HEK293 (cell line): ENCODE results near the gene TYROBP.

Source experiments
- CTCF ChIA-PET: fragments of 350-600 bp; formaldehyde crosslinking; extraction: SDS; loops from one replicate; lab custom pipeline; 2021; ENCODE audit warnings: antibody characterized with exemption; lab: Yijun Ruan, JAX
- POLR2A ChIA-PET: fragments of 300-600 bp; formaldehyde crosslinking; extraction: SDS; loops from one replicate; lab custom pipeline; 2020; ENCODE audit warnings: antibody characterized with exemption, inconsistent platforms; lab: Yijun Ruan, JAX
- H3K27ac ChIP-seq: fragments of 200-500 bp; sonication (Bioruptor generic); 2 replicates; pipeline ENCODE4 v1.5.1; 2014; ENCODE audit warnings: low read depth, low read length, control low read depth, inconsistent platforms; ENCODE audit errors: extremely low read depth
- H3K36me3 ChIP-seq, 2 experiments: fragments of 200-500 bp in 1 of 2; sonication (Bioruptor generic) in 1 of 2; 1 replicate in 1 of 2; 2 replicates in 1 of 2; pipeline ENCODE4 v1.5.1; 2014 to 2017; ENCODE audit warnings: inconsistent platforms in 2 of 2, low read length in 2 of 2; ENCODE audit not compliant: control insufficient read depth in 2 of 2, insufficient read depth in 1 of 2
- H3K4me1 ChIP-seq: fragments of 200-500 bp; sonication (Bioruptor generic); 2 replicates; pipeline ENCODE4 v1.5.1; 2014; ENCODE audit warnings: mild to moderate bottlenecking, low read length, inconsistent platforms; ENCODE audit not compliant: control insufficient read depth, insufficient read depth
- H3K4me3 ChIP-seq: 2 replicates; pipeline ENCODE4 v1.5.1; 2011; ENCODE audit warnings: low read depth, mild to moderate bottlenecking, control low read depth, low read length, moderate library complexity
- H3K9me3 ChIP-seq: fragments of 200-500 bp; sonication (Bioruptor generic); 2 replicates; pipeline ENCODE4 v1.5.1; 2014; ENCODE audit warnings: low read depth, low read length, inconsistent platforms; ENCODE audit not compliant: control insufficient read depth, insufficient read depth
- GLI2 ChIP-seq: fragments of 450-650 bp; formaldehyde crosslinking; IDR thresholded peaks from 2 replicates; pipeline ENCODE4; 2017; ENCODE audit warnings: missing biosample characterization, missing genetic modification characterization, low read depth, borderline replicate concordance
- HOXA7 ChIP-seq: sonication (generic); formaldehyde crosslinking; IDR thresholded peaks from 2 replicates; pipeline ENCODE4 v1.8.1; 2022; ENCODE audit warnings: missing genetic modification reagents, borderline replicate concordance
- ZBTB7A ChIP-seq: fragments of 450-650 bp; formaldehyde crosslinking; IDR thresholded peaks from 2 replicates; pipeline ENCODE4 v1.5.1; 2016; ENCODE audit warnings: low read depth, missing biosample characterization, missing genetic modification characterization
- ZNF10 ChIP-seq: fragments of 450-650 bp; formaldehyde crosslinking; IDR thresholded peaks from 2 replicates; pipeline ENCODE4 v1.5.1; 2017; ENCODE audit warnings: missing biosample characterization, missing genetic modification characterization
- ZNF114 ChIP-seq: fragments of 450-650 bp; formaldehyde crosslinking; IDR thresholded peaks from 2 replicates; pipeline ENCODE4 v1.5.0; 2017; ENCODE audit warnings: missing biosample characterization, missing genetic modification characterization
- ZNF214 ChIP-seq: fragments of 450-650 bp; formaldehyde crosslinking; IDR thresholded peaks from 2 replicates; pipeline ENCODE4 v1.5.1; 2017; ENCODE audit warnings: missing biosample characterization, mild to moderate bottlenecking, missing genetic modification characterization, borderline replicate concordance
- ZNF239 ChIP-seq: fragments of 450-650 bp; formaldehyde crosslinking; IDR thresholded peaks from 2 replicates; pipeline ENCODE4 v1.5.1; 2016; ENCODE audit warnings: missing biosample characterization, missing genetic modification characterization
- ZNF677 ChIP-seq: fragments of 450-650 bp; IDR thresholded peaks from 2 replicates; pipeline ENCODE4 v1.5.0; 2018; ENCODE audit warnings: missing biosample characterization, mild to moderate bottlenecking, missing genetic modification characterization, moderate library complexity
- TF ChIP-seq, protein P1 (sequence below): fragments of 450-650 bp; formaldehyde crosslinking; IDR thresholded peaks from 2 replicates; pipeline ENCODE4 v1.5.1; 2017; ENCODE audit warnings: missing biosample characterization, missing genetic modification characterization
- TF ChIP-seq, protein P2 (sequence below): fragments of 450-650 bp; formaldehyde crosslinking; IDR thresholded peaks from 2 replicates; pipeline ENCODE4 v1.5.1; 2016; ENCODE audit warnings: missing biosample characterization, missing genetic modification characterization, low read depth
- TF ChIP-seq, protein P3 (sequence below): fragments of 450-650 bp; formaldehyde crosslinking; IDR thresholded peaks from 2 replicates; pipeline ENCODE4 v1.5.1; 2016; ENCODE audit warnings: missing biosample characterization, missing genetic modification characterization, borderline replicate concordance
- TF ChIP-seq, protein P4 (sequence below): fragments of 450-650 bp; formaldehyde crosslinking; IDR thresholded peaks from 2 replicates; pipeline ENCODE4 v1.5.1; 2016; ENCODE audit warnings: missing biosample characterization, missing genetic modification characterization

TYROBP gene

DNA sequence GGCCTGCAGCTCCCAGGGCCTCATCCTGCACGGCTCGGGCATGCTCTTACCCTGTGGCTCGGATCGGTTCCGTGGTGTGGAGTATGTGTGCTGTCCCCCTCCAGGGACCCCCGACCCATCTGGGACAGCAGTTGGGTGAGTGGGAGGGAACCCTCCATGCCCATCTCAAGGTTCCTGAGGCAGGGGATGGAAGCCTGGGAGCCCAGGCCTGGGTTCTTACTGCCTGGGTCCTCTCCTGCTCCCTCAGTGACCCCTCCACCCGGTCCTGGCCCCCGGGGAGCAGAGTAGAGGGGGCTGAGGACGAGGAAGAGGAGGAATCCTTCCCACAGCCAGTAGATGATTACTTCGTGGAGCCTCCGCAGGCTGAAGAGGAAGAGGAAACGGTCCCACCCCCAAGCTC lies 36.5 kb downstream of the TYROBP start:
- POLR2A ChIA-PET = interaction anchor here (2.3 kb wide), 1 partner anchor 11 kb away, joined by 11 read pairs; no protein-coding TSS in a partner anchor
- Histone ChIP-seq H3K9me3 (no peaks in the 10 kb centered on the region), H3K36me3 (peaks cover 0 to 13% of the 10 kb centered on the region in 2 experiments; a peak in 2 of 3 replicates), H3K27ac (no peak overlapping the region), H3K4me3 (no peak overlapping the region), H3K4me1 (peaks cover 16% of the 10 kb centered on the region)
- CTCF ChIA-PET = no interaction called here
- TF ChIP-seq ZNF10 (tag by site-specific recombination) (no peak), ZNF239 (tag by site-specific recombination) (no peak), ZNF677 (no peak), GLI2 (tag by site-specific recombination) (no peak), ZNF114 (tag by site-specific recombination) (no peak), ZBTB7A (tag by site-specific recombination) (no peak)
- TF ChIP-seq, protein P1, sequence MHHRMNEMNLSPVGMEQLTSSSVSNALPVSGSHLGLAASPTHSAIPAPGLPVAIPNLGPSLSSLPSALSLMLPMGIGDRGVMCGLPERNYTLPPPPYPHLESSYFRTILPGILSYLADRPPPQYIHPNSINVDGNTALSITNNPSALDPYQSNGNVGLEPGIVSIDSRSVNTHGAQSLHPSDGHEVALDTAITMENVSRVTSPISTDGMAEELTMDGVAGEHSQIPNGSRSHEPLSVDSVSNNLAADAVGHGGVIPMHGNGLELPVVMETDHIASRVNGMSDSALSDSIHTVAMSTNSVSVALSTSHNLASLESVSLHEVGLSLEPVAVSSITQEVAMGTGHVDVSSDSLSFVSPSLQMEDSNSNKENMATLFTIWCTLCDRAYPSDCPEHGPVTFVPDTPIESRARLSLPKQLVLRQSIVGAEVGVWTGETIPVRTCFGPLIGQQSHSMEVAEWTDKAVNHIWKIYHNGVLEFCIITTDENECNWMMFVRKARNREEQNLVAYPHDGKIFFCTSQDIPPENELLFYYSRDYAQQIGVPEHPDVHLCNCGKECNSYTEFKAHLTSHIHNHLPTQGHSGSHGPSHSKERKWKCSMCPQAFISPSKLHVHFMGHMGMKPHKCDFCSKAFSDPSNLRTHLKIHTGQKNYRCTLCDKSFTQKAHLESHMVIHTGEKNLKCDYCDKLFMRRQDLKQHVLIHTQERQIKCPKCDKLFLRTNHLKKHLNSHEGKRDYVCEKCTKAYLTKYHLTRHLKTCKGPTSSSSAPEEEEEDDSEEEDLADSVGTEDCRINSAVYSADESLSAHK (tag by site-specific recombination) = no peak
- TF ChIP-seq, protein P2, sequence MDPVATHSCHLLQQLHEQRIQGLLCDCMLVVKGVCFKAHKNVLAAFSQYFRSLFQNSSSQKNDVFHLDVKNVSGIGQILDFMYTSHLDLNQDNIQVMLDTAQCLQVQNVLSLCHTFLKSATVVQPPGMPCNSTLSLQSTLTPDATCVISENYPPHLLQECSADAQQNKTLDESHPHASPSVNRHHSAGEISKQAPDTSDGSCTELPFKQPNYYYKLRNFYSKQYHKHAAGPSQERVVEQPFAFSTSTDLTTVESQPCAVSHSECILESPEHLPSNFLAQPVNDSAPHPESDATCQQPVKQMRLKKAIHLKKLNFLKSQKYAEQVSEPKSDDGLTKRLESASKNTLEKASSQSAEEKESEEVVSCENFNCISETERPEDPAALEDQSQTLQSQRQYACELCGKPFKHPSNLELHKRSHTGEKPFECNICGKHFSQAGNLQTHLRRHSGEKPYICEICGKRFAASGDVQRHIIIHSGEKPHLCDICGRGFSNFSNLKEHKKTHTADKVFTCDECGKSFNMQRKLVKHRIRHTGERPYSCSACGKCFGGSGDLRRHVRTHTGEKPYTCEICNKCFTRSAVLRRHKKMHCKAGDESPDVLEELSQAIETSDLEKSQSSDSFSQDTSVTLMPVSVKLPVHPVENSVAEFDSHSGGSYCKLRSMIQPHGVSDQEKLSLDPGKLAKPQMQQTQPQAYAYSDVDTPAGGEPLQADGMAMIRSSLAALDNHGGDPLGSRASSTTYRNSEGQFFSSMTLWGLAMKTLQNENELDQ (tag by site-specific recombination) = no peak
- TF ChIP-seq, protein P3, sequence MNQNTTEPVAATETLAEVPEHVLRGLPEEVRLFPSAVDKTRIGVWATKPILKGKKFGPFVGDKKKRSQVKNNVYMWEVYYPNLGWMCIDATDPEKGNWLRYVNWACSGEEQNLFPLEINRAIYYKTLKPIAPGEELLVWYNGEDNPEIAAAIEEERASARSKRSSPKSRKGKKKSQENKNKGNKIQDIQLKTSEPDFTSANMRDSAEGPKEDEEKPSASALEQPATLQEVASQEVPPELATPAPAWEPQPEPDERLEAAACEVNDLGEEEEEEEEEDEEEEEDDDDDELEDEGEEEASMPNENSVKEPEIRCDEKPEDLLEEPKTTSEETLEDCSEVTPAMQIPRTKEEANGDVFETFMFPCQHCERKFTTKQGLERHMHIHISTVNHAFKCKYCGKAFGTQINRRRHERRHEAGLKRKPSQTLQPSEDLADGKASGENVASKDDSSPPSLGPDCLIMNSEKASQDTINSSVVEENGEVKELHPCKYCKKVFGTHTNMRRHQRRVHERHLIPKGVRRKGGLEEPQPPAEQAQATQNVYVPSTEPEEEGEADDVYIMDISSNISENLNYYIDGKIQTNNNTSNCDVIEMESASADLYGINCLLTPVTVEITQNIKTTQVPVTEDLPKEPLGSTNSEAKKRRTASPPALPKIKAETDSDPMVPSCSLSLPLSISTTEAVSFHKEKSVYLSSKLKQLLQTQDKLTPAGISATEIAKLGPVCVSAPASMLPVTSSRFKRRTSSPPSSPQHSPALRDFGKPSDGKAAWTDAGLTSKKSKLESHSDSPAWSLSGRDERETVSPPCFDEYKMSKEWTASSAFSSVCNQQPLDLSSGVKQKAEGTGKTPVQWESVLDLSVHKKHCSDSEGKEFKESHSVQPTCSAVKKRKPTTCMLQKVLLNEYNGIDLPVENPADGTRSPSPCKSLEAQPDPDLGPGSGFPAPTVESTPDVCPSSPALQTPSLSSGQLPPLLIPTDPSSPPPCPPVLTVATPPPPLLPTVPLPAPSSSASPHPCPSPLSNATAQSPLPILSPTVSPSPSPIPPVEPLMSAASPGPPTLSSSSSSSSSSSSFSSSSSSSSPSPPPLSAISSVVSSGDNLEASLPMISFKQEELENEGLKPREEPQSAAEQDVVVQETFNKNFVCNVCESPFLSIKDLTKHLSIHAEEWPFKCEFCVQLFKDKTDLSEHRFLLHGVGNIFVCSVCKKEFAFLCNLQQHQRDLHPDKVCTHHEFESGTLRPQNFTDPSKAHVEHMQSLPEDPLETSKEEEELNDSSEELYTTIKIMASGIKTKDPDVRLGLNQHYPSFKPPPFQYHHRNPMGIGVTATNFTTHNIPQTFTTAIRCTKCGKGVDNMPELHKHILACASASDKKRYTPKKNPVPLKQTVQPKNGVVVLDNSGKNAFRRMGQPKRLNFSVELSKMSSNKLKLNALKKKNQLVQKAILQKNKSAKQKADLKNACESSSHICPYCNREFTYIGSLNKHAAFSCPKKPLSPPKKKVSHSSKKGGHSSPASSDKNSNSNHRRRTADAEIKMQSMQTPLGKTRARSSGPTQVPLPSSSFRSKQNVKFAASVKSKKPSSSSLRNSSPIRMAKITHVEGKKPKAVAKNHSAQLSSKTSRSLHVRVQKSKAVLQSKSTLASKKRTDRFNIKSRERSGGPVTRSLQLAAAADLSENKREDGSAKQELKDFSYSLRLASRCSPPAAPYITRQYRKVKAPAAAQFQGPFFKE (tag by site-specific recombination) = no peak

DNA sequence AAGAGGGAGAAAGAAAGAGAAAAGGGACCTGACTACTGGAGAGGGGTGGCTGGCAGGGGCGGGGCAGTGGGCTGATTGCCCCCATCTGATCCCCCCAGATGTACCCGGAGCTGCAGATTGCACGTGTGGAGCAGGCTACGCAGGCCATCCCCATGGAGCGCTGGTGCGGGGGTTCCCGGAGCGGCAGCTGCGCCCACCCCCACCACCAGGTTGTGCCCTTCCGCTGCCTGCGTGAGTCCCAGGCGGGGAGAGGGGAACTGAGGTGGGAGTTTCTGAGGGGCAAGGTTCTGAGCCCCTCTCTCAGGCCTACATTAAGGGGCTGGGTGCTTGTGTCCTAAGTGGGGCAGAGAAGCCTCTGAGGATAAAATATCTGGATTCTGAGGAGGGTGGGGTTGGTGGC lies 37.3 kb downstream of the TYROBP start:
- CTCF ChIA-PET = interaction anchor here (0.5 to 3.2 kb wide), 6 partner anchors 9 to 267 kb away, joined by 3 to 12 read pairs (median 4); no protein-coding TSS in a partner anchor
- peaks cover 16% of the 10 kb centered on the region for H3K4me1 ChIP-seq
- H3K4me3 ChIP-seq = no peak overlapping the region
- POLR2A ChIA-PET = interaction anchor here (0.6 to 2.8 kb wide), 8 partner anchors 8 to 607 kb away, joined by 4 to 25 read pairs (median 8); partner anchors contain the start of genes LIN37, NFKBID, POLR2I and TBCB
- H3K9me3 ChIP-seq = no peaks in the 10 kb centered on the region
- TF ChIP-seq, protein P4, sequence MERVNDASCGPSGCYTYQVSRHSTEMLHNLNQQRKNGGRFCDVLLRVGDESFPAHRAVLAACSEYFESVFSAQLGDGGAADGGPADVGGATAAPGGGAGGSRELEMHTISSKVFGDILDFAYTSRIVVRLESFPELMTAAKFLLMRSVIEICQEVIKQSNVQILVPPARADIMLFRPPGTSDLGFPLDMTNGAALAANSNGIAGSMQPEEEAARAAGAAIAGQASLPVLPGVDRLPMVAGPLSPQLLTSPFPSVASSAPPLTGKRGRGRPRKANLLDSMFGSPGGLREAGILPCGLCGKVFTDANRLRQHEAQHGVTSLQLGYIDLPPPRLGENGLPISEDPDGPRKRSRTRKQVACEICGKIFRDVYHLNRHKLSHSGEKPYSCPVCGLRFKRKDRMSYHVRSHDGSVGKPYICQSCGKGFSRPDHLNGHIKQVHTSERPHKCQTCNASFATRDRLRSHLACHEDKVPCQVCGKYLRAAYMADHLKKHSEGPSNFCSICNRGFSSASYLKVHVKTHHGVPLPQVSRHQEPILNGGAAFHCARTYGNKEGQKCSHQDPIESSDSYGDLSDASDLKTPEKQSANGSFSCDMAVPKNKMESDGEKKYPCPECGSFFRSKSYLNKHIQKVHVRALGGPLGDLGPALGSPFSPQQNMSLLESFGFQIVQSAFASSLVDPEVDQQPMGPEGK (tag by site-specific recombination) = 0 out of 2 replicates have a peak, but pooled peaks have one; percentile 10
- TF ChIP-seq ZNF214 (tag by site-specific recombination) = no peak
- 0 out of 2 replicates have a peak, but pooled peaks have one; percentile 64 for TF ChIP-seq HOXA7 (CRISPR knock-in tag)
- H3K36me3 ChIP-seq = peaks cover 0 to 8% of the 10 kb centered on the region in 2 experiments; a peak in 2 of 3 replicates
- no peak overlapping the region for H3K27ac ChIP-seq
